Neural cell (in vitro differentiated cells): Measurements from ENCODE around the gene USP32. TPM values are rescaled to one million over a fixed set of nuclear protein-coding genes. Genes with fewer than 3 reads are reported as not detected.

Experiments used
- H2AFZ ChIP-seq: fragments of 200-600, 300-800 bp; sonication (generic), shearing (Covaris generic); 2 replicates; pipeline ENCODE4 v1.6.0; 2014; ENCODE audit warnings: low read depth, mild to moderate bottlenecking, antibody characterized with exemption, low read length, moderate library complexity
- H3F3A ChIP-seq: fragments of 200-600 bp; shearing (Covaris generic); 2 replicates; pipeline ENCODE4 v1.6.1; 2016; ENCODE audit warnings: mild to moderate bottlenecking, moderate library complexity, mixed read lengths, antibody characterized with exemption, low read length; ENCODE audit not compliant: insufficient read depth, poor library complexity, severe bottlenecking
- H3K27ac ChIP-seq: fragments of 200-600, 300-800 bp; sonication (generic), shearing (Covaris generic); 2 replicates; pipeline ENCODE4 v1.5.1; 2014; ENCODE audit warnings: mild to moderate bottlenecking, low read length, moderate library complexity
- H3K27me3 ChIP-seq: fragments of 300-800, 200-600 bp; sonication (generic), shearing (Covaris generic); 2 replicates; pipeline ENCODE4 v1.6.0; 2014; ENCODE audit warnings: mild to moderate bottlenecking, low read depth, low read length, moderate library complexity; ENCODE audit not compliant: insufficient read depth
- H3K36me3 ChIP-seq: fragments of 300-800, 200-600 bp; sonication (generic), shearing (Covaris generic); 2 replicates; pipeline ENCODE4 v1.5.1; 2014; ENCODE audit warnings: mild to moderate bottlenecking, antibody characterized with exemption, low read length, moderate library complexity; ENCODE audit not compliant: insufficient read depth
- H3K4me2 ChIP-seq: fragments of 300-800, 200-600 bp; sonication (generic), shearing (Covaris generic); 2 replicates; pipeline ENCODE4 v1.6.0; 2014; ENCODE audit warnings: mild to moderate bottlenecking, low read length
- H3K4me3 ChIP-seq: fragments of 300-800, 200-600 bp; sonication (generic), shearing (Covaris generic); 2 replicates; pipeline ENCODE4 v1.5.1; 2014; ENCODE audit warnings: mild to moderate bottlenecking, low read length, moderate library complexity
- H3K79me2 ChIP-seq: fragments of 200-600 bp; shearing (Covaris generic); replicated peaks from 2 replicates; pipeline ENCODE4 v1.6.0; 2014; ENCODE audit warnings: mild to moderate bottlenecking, low read length, moderate library complexity; ENCODE audit not compliant: insufficient read depth
- H3K9ac ChIP-seq: fragments of 300-800, 200-600 bp; sonication (generic), shearing (Covaris generic); 2 replicates; pipeline ENCODE4 v1.6.1; 2016; ENCODE audit warnings: mild to moderate bottlenecking, low read length, mixed read lengths
- H3K9me2 ChIP-seq: fragments of 200-600 bp; shearing (Covaris generic); 2 replicates; pipeline ENCODE4 v1.6.1; 2016; ENCODE audit warnings: mild to moderate bottlenecking, low read length, mixed read lengths; ENCODE audit not compliant: insufficient read depth
- H3K9me3 ChIP-seq: fragments of 200-600, 300-800 bp; sonication (generic), shearing (Covaris generic); 2 replicates; pipeline ENCODE4 v1.6.1; 2016; ENCODE audit warnings: mild to moderate bottlenecking, mixed run types, low read length, moderate library complexity, mixed read lengths
- H4K20me1 ChIP-seq: fragments of 200-600 bp; shearing (Covaris generic); 2 replicates; pipeline ENCODE4 v1.6.1; 2016; ENCODE audit warnings: mild to moderate bottlenecking, mixed run types; ENCODE audit not compliant: insufficient read depth
- EP300 ChIP-seq: fragments of 450-650 bp; conservative IDR thresholded peaks from 2 replicates; pipeline ENCODE4 v1.6.1; 2014; ENCODE audit warnings: antibody characterized with exemption, mild to moderate bottlenecking, moderate library complexity; ENCODE audit not compliant: poor library complexity, severe bottlenecking
- EZH2 ChIP-seq: fragments of 200-600, 300-800 bp; shearing (Covaris generic), sonication (generic); IDR thresholded peaks from 2 replicates; pipeline ENCODE4 v1.6.1; 2014; ENCODE audit warnings: antibody characterized with exemption, low read length, borderline replicate concordance, mild to moderate bottlenecking; ENCODE audit not compliant: insufficient read depth, poor library complexity, severe bottlenecking
- MXI1 ChIP-seq: fragments of 450-650 bp; conservative IDR thresholded peaks from 2 replicates; pipeline ENCODE4 v1.6.1; 2014; ENCODE audit warnings: antibody characterized with exemption, mild to moderate bottlenecking; ENCODE audit not compliant: poor library complexity, severe bottlenecking
- POLR2AphosphoS5 ChIP-seq: IDR thresholded peaks from 2 replicates; pipeline ENCODE4 v1.6.1; 2012
- RAD21 ChIP-seq: fragments of 450-650 bp; conservative IDR thresholded peaks from 2 replicates; pipeline ENCODE4 v1.6.1; 2014; ENCODE audit warnings: antibody characterized with exemption, mild to moderate bottlenecking, moderate library complexity
- SMC3 ChIP-seq: fragments of 450-650 bp; conservative IDR thresholded peaks from 2 replicates; pipeline ENCODE4 v1.6.1; 2014; ENCODE audit warnings: antibody characterized with exemption, mild to moderate bottlenecking, moderate library complexity; ENCODE audit not compliant: poor library complexity
- TAF1 ChIP-seq: IDR thresholded peaks from 2 replicates; pipeline ENCODE4 v1.6.1; 2012; ENCODE audit warnings: low read depth
- polyA plus RNA-seq: library from polyadenylated mRNA; depleted of rRNA; stranded (reverse); fragments of >200 nt; gene quantifications from 2 replicates; pipeline ENCODE4 v1.2.3, GENCODE V29; 2014
- TF ChIP-seq, protein P1 (sequence below): fragments of 450-650 bp; IDR thresholded peaks from 2 replicates; pipeline ENCODE4 v1.5.1; 2014; ENCODE audit warnings: antibody characterized with exemption, mild to moderate bottlenecking, moderate library complexity; ENCODE audit not compliant: poor library complexity, severe bottlenecking
- TF ChIP-seq, protein P2 (sequence below): IDR thresholded peaks from 2 replicates; pipeline ENCODE4 v1.6.1; 2012; ENCODE audit warnings: borderline replicate concordance

Gene USP32
- polyA plus RNA-seq, 1 donor from 2014 or later = 25.7 TPM

DNA sequence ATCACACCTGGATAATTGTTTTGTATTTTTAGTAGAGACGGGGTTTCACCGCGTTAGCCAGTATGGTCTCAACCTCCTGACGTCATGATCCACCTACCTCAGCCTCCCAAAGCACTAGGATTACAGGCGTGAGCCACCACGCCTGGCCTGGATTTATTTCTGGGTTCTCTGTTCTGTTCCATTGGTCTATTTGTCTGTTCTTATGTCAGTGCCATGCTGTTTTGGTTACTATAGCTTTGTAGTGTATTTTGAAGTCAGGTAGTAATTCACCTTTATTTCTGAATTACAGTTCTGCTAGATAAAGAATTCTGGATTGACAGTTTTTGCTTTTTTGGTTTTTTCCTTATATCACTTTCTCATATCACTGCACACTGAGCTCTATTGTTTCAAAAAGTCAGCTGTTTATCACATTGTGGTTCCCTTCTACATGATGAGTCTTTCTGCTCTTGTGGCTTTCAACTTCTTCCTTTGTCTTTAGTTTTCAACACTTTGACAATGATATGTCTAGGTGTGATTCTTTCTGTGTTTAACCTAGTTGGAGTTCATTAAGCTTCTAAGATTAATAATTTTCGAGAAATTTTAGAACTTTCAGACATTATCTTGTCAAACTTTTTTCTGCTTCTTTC, 144.0 kb downstream of the USP32 start:
- no peak overlapping the region for H3K27ac ChIP-seq
- H3K4me3 ChIP-seq = no peak overlapping the region

DNA sequence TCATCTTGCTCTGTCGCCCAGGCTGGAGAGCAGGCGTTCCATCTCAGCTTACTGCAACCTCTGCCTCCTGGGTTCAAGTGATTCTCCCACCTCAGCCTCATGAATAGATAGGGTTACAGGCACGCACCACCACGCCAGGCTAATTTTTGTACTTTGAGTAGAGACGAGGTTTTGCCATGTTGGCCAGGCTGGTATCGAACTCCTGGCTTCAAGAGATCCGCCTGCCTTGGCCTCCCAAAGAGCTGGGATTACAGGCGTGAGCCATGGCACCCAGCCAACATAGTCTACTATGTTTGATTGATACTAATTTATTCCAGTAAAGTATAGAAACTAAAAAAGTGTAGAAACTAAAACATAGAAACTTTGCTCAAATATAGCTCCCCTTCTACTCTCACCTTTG, 147.3 kb downstream of the USP32 start:
- Histone ChIP-seq H3K36me3 (peaks cover 7% of the 10 kb centered on the region), H4K20me1 (no peaks in the 10 kb centered on the region), H3K79me2 (no peaks in the 10 kb centered on the region), H3K9ac (no peak overlapping the region), H3K4me3 (no peak overlapping the region), H3K9me3 (no peaks in the 10 kb centered on the region), H3K27ac (no peak overlapping the region), H2AFZ (no peak overlapping the region), H3K9me2 (no peaks in the 10 kb centered on the region), H3K4me2 (no peak overlapping the region), H3F3A (no peaks in the 10 kb centered on the region), H3K27me3 (no peaks in the 10 kb centered on the region)
- no peak for TF ChIP-seq EP300
- no peak for TF ChIP-seq MXI1
- TF ChIP-seq, protein P1, sequence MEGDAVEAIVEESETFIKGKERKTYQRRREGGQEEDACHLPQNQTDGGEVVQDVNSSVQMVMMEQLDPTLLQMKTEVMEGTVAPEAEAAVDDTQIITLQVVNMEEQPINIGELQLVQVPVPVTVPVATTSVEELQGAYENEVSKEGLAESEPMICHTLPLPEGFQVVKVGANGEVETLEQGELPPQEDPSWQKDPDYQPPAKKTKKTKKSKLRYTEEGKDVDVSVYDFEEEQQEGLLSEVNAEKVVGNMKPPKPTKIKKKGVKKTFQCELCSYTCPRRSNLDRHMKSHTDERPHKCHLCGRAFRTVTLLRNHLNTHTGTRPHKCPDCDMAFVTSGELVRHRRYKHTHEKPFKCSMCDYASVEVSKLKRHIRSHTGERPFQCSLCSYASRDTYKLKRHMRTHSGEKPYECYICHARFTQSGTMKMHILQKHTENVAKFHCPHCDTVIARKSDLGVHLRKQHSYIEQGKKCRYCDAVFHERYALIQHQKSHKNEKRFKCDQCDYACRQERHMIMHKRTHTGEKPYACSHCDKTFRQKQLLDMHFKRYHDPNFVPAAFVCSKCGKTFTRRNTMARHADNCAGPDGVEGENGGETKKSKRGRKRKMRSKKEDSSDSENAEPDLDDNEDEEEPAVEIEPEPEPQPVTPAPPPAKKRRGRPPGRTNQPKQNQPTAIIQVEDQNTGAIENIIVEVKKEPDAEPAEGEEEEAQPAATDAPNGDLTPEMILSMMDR = no peak
- no peak for TF ChIP-seq EZH2
- TF ChIP-seq POLR2AphosphoS5 = no peak
- no peak for TF ChIP-seq RAD21
- no peak for TF ChIP-seq TAF1
- TF ChIP-seq, protein P2, sequence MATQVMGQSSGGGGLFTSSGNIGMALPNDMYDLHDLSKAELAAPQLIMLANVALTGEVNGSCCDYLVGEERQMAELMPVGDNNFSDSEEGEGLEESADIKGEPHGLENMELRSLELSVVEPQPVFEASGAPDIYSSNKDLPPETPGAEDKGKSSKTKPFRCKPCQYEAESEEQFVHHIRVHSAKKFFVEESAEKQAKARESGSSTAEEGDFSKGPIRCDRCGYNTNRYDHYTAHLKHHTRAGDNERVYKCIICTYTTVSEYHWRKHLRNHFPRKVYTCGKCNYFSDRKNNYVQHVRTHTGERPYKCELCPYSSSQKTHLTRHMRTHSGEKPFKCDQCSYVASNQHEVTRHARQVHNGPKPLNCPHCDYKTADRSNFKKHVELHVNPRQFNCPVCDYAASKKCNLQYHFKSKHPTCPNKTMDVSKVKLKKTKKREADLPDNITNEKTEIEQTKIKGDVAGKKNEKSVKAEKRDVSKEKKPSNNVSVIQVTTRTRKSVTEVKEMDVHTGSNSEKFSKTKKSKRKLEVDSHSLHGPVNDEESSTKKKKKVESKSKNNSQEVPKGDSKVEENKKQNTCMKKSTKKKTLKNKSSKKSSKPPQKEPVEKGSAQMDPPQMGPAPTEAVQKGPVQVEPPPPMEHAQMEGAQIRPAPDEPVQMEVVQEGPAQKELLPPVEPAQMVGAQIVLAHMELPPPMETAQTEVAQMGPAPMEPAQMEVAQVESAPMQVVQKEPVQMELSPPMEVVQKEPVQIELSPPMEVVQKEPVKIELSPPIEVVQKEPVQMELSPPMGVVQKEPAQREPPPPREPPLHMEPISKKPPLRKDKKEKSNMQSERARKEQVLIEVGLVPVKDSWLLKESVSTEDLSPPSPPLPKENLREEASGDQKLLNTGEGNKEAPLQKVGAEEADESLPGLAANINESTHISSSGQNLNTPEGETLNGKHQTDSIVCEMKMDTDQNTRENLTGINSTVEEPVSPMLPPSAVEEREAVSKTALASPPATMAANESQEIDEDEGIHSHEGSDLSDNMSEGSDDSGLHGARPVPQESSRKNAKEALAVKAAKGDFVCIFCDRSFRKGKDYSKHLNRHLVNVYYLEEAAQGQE = no peak
- TF ChIP-seq SMC3 = no peak

More for the DNA sequence above, 144.0 kb downstream of the USP32 start:
- TF ChIP-seq, protein P1 = no peak
- TF ChIP-seq RAD21 (no peak), SMC3 (no peak), EP300 (no peak), TAF1 (no peak), POLR2AphosphoS5 (no peak), MXI1 (no peak), EZH2 (no peak)
- TF ChIP-seq, protein P2 = no peak
- H3K9ac ChIP-seq = no peak overlapping the region
- H3K36me3 ChIP-seq = peaks cover 2% of the 10 kb centered on the region
- no peaks in the 10 kb centered on the region for H3K9me2 ChIP-seq
- H3K79me2 ChIP-seq = no peaks in the 10 kb centered on the region
- H2AFZ ChIP-seq = no peak overlapping the region
- no peaks in the 10 kb centered on the region for H3K9me3 ChIP-seq
- no peak overlapping the region for H3K4me2 ChIP-seq
- H4K20me1 ChIP-seq = no peaks in the 10 kb centered on the region
- H3F3A ChIP-seq = no peaks in the 10 kb centered on the region
- H3K27me3 ChIP-seq = no peaks in the 10 kb centered on the region
